Fibroblast of mammary gland (primary cell): ENCODE measurements around the gene CEND1.

Experiments used
- DNase-seq: peaks from one replicate; pipeline ENCODE4 v3.0.0-alpha.2; 2010; ENCODE audit warnings: low read depth
- H3K4me3 ChIP-seq: 2 replicates; pipeline ENCODE4 v1.5.1; 2011; ENCODE audit warnings: low read depth, mild to moderate bottlenecking, low read length, moderate library complexity; ENCODE audit not compliant: control insufficient read depth
- TF ChIP-seq, protein P1 (sequence below): conservative IDR thresholded peaks from 2 replicates; pipeline ENCODE4 v1.5.1; 2011; ENCODE audit warnings: low read depth, low read length, inconsistent platforms; ENCODE audit not compliant: control insufficient read depth, insufficient read depth

Gene CEND1

DNA sequence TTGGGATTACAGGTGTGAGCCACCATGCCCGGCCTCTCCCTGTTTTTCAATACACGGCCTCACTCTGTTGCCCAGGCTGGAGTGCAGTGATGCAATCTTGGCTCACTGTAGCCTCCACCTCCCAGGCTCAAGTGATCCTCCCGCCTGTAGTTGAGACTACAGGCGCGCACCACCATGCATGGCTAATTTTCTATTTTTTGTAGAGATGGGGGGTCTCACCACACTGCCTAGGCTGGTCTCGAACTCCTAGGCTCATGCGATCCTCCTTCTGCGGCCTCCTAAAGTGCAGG, 24.1 kb downstream of the CEND1 start:
- no peak overlapping the region for H3K4me3 ChIP-seq
- TF ChIP-seq, protein P1, sequence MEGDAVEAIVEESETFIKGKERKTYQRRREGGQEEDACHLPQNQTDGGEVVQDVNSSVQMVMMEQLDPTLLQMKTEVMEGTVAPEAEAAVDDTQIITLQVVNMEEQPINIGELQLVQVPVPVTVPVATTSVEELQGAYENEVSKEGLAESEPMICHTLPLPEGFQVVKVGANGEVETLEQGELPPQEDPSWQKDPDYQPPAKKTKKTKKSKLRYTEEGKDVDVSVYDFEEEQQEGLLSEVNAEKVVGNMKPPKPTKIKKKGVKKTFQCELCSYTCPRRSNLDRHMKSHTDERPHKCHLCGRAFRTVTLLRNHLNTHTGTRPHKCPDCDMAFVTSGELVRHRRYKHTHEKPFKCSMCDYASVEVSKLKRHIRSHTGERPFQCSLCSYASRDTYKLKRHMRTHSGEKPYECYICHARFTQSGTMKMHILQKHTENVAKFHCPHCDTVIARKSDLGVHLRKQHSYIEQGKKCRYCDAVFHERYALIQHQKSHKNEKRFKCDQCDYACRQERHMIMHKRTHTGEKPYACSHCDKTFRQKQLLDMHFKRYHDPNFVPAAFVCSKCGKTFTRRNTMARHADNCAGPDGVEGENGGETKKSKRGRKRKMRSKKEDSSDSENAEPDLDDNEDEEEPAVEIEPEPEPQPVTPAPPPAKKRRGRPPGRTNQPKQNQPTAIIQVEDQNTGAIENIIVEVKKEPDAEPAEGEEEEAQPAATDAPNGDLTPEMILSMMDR: no peak
- no peak for DNase-seq

DNA sequence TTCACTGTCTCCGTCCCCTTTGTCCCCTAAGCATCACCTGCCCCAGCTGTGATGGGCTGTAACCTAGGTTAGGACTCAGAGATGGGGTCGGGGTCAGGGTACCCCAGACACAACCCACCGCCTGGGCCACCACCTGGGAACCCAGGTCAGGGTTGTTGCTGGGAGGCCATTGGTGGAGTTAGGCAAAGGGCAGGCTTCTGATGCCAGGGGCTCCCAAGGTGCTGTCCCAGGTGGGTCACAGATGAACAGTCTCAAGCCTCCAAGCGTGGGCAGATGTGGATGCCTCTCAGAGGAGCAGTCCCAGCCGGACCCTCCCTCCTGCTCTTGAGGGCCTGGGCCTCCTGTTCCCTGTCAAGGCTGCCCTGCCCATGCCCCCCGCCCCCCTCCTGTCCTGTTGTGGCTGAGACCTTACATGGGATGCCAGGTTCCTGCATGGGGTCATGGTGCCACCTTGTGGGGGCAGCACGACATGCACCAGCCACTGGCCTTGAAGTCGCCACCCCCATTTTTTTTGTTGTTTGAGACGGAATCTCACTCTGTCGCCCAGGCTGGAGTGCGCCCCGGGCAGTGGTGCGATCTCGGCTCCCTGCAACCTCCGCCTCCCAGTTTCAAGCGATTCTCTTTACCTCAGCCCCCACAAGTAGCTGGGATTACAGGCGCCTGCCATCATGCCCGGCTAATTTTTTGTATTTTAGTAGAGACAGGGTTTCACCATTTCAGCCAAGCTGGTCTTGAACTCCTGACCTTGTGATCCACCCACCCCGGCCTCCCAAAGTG, 24.7 kb downstream of the CEND1 start:
- DNase-seq: peak; percentile 59
- TF ChIP-seq, protein P1: peak; percentile 43
- no peak overlapping the region for H3K4me3 ChIP-seq

DNA sequence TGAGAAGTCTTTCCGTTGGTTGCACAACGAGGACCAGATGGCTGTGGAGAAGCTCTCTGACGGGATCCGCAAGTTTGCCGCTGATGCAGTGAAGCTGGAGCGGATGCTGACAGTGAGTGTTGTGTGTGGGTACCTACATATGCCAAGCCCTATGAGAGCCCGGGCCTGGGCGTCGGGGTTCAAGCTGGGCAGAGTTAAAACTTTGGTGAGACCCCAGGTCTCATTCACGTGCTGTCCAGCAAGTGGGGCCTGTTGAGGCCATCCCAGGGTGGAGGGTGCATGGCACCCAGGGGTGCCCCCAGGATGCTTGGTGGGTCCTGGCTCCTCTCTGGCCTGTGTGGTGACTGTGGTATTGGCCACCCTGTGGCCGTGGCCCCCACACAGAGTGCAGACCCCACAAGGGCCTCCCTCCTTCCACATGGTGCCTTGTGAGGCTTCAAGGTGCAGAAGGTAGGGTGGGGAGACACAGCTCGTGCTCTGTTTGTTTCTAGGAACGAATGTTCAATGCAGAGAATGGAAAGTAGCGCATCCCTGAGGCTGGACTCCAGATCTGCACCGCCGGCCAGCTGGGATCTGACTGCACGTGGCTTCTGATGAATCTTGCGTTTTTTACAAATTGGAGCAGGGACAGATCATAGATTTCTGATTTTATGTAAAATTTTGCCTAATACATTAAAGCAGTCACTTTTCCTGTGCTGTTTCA, 25.4 kb downstream of the CEND1 start:
- no peak for DNase-seq
- TF ChIP-seq, protein P1: no peak
- H3K4me3 ChIP-seq: no peak overlapping the region

DNA sequence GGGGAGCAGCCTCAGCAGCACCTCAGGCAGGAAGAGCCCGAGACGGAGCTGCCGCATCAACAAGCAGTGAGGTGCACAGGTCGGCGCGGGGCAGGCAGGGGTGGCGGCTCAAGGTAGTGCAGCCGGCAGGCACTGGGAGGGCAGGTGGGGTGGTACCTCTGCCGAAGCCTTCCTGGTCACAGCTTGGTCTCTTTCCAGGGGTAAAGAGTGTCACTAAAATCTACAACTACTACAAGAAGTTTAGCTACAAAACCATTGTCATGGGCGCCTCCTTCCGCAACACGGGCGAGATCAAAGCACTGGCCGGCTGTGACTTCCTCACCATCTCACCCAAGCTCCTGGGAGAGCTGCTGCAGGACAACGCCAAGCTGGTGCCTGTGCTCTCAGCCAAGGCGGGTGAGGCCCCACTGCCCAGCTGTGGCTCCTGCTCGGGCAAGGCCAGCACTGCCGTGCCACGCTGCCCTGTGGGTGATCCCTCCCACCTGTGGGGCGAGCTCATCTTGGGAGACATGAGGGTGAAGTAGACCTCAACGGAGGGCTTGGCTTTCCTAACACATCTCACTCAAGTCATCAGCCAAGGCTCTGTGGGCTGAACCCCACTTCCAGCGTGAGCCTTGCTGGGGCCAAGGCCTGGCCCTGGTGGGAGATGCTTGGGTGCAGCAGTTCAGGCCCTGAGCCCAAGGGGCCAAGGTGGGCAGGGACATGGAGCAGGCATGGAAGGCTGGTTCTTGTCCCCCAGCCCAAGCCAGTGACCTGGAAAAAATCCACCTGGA, 26.2 kb downstream of the CEND1 start:
- TF ChIP-seq, protein P1: no peak

DNA sequence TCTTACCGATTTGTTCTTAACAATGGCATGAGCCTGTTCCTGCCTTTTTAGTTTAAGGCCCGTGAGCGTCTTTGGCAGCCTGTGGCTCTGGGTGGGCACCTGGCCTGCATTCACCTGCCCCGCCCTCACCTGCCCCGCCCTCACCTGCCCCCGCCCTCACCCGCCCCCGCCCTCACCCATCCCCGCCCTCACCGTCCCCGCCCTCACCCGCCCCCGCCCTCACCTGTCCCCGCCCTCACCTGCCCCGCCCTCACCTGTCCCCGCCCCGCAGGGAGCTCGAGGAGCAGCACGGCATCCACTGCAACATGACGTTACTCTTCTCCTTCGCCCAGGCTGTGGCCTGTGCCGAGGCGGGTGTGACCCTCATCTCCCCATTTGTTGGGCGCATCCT, 26.8 kb downstream of the CEND1 start:
- DNase-seq: no peak
- H3K4me3 ChIP-seq: no peak overlapping the region
- TF ChIP-seq, protein P1: no peak

More for the DNA sequence above, 26.2 kb downstream of the CEND1 start:
- DNase-seq: no peak
- no peak overlapping the region for H3K4me3 ChIP-seq

DNA sequence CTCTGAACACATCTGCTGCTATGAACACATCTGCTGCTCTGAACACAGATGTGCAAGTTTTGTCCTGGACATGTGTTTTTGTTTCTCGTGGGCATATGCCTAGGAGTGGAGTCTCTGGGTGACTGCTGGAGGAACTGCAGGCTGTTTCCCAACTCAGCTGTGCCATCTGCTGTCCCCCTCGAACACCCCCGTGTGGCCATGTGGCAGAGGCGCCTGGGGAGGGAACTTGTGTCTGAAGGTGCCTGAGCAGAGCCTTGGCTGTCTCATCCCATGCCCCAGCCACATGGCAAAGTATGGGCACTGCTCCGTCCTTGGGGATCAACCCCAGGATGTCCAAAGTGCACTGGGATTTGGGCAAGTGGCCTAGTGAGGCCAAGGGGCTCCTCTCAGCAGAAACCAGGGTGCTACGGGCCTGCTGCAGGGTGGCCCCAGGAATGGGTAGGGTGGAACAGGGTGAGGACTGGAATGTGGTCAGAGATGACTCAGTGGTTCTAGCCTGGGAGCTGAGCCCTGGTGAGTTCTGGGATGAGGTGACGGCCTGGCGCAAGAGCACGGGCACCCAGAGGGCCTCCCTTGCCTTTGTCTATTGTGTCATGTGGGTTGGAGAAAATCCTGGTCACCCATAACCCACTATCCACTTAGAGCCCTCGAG, 27.3 kb downstream of the CEND1 start:
- H3K4me3 ChIP-seq: no peak overlapping the region
- DNase-seq: peak; percentile 91
- TF ChIP-seq, protein P1: peak; percentile 19
